ENCODE data around the gene LATS2. TPM values are rescaled to one million over a fixed set of nuclear protein-coding genes. Genes with fewer than 3 reads are reported as not detected.
A peak's percentile ranks its signal among the peaks of the same experiment; 100 is the strongest.

LATS2 gene
- total RNA-seq, result 15.0 TPM

DNA sequence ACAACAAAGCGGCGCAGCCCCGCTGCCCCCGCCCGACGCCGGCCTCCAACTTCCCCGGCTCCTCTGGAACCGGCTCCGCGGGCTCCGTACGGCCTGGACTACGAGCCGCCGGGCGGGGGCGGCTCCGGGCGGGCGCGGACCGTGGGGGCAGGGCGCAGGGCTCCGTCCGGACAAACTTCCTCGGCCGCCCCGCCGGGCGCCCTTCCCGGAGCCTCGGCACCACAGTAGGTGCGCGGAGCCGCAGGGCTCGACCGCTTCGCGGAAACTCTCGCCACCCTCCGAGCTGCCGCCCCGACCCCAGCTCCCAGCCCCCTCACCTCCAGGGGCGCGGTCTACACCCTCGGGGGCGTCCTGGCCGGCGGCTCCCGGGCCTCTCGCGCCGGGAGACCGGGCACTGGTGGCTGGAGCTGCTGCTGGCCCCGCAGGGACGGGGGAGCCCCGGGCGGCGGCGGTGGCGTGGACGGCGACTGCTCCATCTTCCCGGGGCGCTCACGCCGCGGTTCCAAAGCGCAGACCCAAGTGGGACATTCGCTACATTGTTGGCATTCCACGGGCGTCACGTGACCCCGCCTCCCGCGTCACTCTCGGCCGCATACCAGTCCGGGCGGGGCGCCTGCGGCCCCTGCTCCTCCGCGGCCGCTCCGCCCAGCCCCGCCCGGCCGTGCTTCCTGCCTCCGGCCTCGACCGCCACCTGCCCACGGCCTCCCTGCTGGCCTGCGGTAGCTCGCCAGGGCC lies at the start of gene LATS2:
Gene LATS2 (minus strand): TSS at position 558 of the 735 bp plus-strand sequence. CDS start 15,560 bp downstream, outside the sequence.
- Histone ChIP-seq H3K4me1 (ENCODE audit: insufficient read depth, low read length) (peaks cover 28% of the 10 kb centered on the region), H3K4me3 (ENCODE audit: low read length) (peak within 1 kb of the TSS; percentile 81), H3K27me3 (ENCODE audit: insufficient read depth, low read length) (no peaks in the 10 kb centered on the region), H3K9me3 (ENCODE audit: low read depth, low read length) (no peaks in the 10 kb centered on the region)

- H3K9me3 ChIP-seq (ENCODE audit: low read depth, low read length), result no peaks in the 10 kb centered on the region
- no peaks in the 10 kb centered on the region for H3K4me1 ChIP-seq (ENCODE audit: insufficient read depth, low read length)
- H3K27me3 ChIP-seq (ENCODE audit: insufficient read depth, low read length), result no peaks in the 10 kb centered on the region
- H3K4me3 ChIP-seq (ENCODE audit: low read length), result no peak overlapping the region
These were observed 47.8 kb upstream of the LATS2 start for GRCh38 chr13:21109168-21109567.

DNA sequence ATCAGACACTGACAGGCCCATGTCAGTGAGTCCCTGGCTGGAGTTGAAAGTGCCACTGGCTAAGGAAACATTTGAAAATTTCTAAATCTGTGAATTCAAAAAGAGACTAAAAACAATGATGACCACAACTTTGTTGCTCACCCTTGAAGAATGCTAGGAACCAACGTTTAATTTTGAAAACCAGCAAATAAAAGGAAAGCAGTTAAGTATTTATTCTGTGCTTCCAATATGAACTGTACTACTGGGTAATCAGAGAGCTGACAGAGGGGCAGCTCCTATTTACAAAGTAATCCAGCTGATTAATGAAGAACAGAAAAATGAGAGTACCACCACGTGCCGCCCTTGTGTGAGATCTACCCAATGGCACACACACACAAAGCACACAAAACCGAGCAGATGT lies 44.7 kb upstream of the LATS2 start:
- Histone ChIP-seq H3K4me1 (ENCODE audit: insufficient read depth, low read length) (no peaks in the 10 kb centered on the region), H3K27me3 (ENCODE audit: insufficient read depth, low read length) (no peaks in the 10 kb centered on the region), H3K9me3 (ENCODE audit: low read depth, low read length) (no peaks in the 10 kb centered on the region), H3K4me3 (ENCODE audit: low read length) (no peak overlapping the region)

- Histone ChIP-seq H3K4me1 (ENCODE audit: insufficient read depth, low read length) (no peaks in the 10 kb centered on the region), H3K4me3 (ENCODE audit: low read length) (no peak overlapping the region), H3K9me3 (ENCODE audit: low read depth, low read length) (no peaks in the 10 kb centered on the region), H3K27me3 (ENCODE audit: insufficient read depth, low read length) (no peaks in the 10 kb centered on the region)
These were observed 43.0 kb upstream of the LATS2 start for GRCh38 chr13:21104199-21105019.

- Histone ChIP-seq H3K4me3 (ENCODE audit: low read length) (no peak overlapping the region), H3K4me1 (ENCODE audit: insufficient read depth, low read length) (no peaks in the 10 kb centered on the region), H3K27me3 (ENCODE audit: insufficient read depth, low read length) (no peaks in the 10 kb centered on the region), H3K9me3 (ENCODE audit: low read depth, low read length) (no peaks in the 10 kb centered on the region)
These were observed 40.6 kb upstream of the LATS2 start for GRCh38 chr13:21101865-21102576.

GRCh38 chr13:21100994-21101757 lies 39.8 kb upstream of the LATS2 start:
- no peaks in the 10 kb centered on the region for H3K9me3 ChIP-seq (ENCODE audit: low read depth, low read length)
- no peaks in the 10 kb centered on the region for H3K4me1 ChIP-seq (ENCODE audit: insufficient read depth, low read length)
- no peak overlapping the region for H3K4me3 ChIP-seq (ENCODE audit: low read length)
- no peaks in the 10 kb centered on the region for H3K27me3 ChIP-seq (ENCODE audit: insufficient read depth, low read length)

DNA sequence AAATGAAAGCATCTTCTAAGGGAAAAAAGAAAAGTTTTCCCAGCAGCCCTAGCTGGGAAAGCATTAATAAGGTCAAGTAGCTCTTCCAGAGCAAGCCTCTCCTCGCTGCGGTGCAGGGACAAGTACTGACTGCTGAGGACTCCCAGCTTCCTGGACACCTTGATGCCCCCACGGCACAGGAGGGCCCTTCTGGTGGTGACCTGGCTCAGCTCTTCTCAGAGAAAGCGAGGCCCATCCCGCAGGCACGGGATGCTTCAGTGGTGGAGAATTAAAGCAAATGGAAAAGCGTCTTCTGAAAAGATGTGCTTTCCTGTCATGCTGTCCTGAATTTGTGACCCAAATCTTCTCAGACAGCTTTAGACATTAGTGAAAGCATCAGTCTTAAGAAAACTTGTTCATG lies 38.8 kb upstream of the LATS2 start:
- Histone ChIP-seq H3K4me1 (ENCODE audit: insufficient read depth, low read length) (no peaks in the 10 kb centered on the region), H3K9me3 (ENCODE audit: low read depth, low read length) (no peaks in the 10 kb centered on the region), H3K27me3 (ENCODE audit: insufficient read depth, low read length) (no peaks in the 10 kb centered on the region), H3K4me3 (ENCODE audit: low read length) (no peak overlapping the region)

DNA sequence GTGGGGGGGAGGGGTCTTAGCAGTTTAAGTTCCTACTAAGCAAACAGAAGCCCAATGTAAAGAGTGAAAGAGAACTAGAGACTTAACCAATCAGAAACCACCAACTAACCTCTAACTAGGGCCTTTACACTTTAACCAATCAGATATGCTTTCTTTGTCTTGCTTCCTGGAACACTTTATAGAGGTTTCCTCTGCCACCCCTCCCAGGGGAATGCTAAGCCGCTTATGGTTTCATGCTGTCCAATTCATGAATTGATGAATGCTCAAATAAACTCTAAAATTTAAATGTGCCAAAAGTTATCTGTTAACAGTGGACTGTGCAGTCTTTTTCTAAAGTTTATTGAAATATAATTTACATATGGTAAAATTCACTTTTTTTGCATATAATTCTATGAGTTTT lies 33.9 kb upstream of the LATS2 start:
- no peak overlapping the region for H3K4me3 ChIP-seq (ENCODE audit: low read length)
- H3K9me3 ChIP-seq (ENCODE audit: low read depth, low read length), result no peaks in the 10 kb centered on the region
- H3K4me1 ChIP-seq (ENCODE audit: insufficient read depth, low read length), result no peaks in the 10 kb centered on the region
- H3K27me3 ChIP-seq (ENCODE audit: insufficient read depth, low read length), result no peaks in the 10 kb centered on the region

DNA sequence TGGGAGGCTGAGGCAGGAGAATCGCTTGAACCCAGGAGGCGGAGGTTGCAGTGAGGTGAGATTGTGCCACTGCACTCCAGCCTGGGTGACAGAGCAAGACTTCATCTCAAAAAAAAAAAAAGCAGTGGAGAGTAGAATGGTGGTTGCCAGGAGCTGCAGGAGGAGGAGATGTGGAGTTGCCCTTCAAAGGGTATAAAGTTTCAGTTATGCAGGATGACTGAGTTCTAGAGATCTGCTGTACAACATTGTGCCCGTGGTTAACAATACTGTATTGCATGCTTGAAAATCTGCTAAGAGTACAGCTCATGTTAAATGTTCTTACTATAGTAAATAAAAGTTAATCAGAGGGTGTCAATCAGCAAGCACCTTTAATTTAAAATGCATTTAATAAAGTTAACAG lies 28.4 kb upstream of the LATS2 start:
- H3K27me3 ChIP-seq (ENCODE audit: insufficient read depth, low read length), result no peaks in the 10 kb centered on the region
- no peaks in the 10 kb centered on the region for H3K4me1 ChIP-seq (ENCODE audit: insufficient read depth, low read length)
- no peak overlapping the region for H3K4me3 ChIP-seq (ENCODE audit: low read length)
- no peaks in the 10 kb centered on the region for H3K9me3 ChIP-seq (ENCODE audit: low read depth, low read length)

DNA sequence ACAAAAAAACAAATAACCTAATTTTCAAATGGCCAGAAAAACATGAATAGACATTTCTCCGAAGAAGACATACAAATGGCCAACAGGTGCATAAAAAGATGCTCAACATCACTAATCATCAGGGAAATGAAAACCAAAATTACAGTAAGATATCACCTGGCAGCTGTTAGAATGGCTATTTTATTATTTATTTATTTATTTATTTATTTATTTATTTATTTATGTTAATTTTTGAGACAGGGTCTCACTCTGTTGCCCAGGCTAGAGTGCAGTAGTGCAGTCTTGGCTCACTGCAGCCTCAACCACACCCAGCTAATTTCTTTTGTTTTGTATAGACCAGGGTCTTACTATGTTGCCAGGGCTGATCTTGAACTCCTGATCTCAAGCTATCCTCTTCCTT lies 27.1 kb upstream of the LATS2 start:
- H3K9me3 ChIP-seq (ENCODE audit: low read depth, low read length), result no peaks in the 10 kb centered on the region
- H3K4me3 ChIP-seq (ENCODE audit: low read length), result no peak overlapping the region
- H3K27me3 ChIP-seq (ENCODE audit: insufficient read depth, low read length), result no peaks in the 10 kb centered on the region
- H3K4me1 ChIP-seq (ENCODE audit: insufficient read depth, low read length), result no peaks in the 10 kb centered on the region

GRCh38 chr13:21086929-21087328 lies 25.5 kb upstream of the LATS2 start:
- Histone ChIP-seq H3K4me3 (ENCODE audit: low read length) (no peak overlapping the region), H3K9me3 (ENCODE audit: low read depth, low read length) (no peaks in the 10 kb centered on the region), H3K4me1 (ENCODE audit: insufficient read depth, low read length) (no peaks in the 10 kb centered on the region), H3K27me3 (ENCODE audit: insufficient read depth, low read length) (no peaks in the 10 kb centered on the region)

GRCh38 chr13:21081926-21082325 lies 20.5 kb upstream of the LATS2 start:
- Histone ChIP-seq H3K4me1 (ENCODE audit: insufficient read depth, low read length) (peaks cover 8% of the 10 kb centered on the region), H3K27me3 (ENCODE audit: insufficient read depth, low read length) (no peaks in the 10 kb centered on the region), H3K4me3 (ENCODE audit: low read length) (no peak overlapping the region), H3K9me3 (ENCODE audit: low read depth, low read length) (no peaks in the 10 kb centered on the region)

DNA sequence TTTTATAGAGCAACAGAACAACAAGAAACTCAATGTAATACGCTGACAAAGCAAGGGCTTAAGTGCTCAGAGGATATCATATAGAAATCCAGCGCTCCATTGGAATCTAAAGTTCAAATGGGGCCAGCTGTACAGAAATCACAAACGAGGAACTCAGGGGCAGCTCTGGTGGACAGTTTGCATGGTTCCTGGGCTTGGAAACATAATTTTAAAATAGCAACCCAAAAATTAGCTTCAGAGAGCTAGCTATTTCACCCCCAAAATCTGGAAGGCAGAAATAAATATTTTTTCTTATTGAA lies 19.2 kb upstream of the LATS2 start:
- Histone ChIP-seq H3K9me3 (ENCODE audit: low read depth, low read length) (no peaks in the 10 kb centered on the region), H3K4me3 (ENCODE audit: low read length) (no peak overlapping the region), H3K4me1 (ENCODE audit: insufficient read depth, low read length) (peaks cover 8% of the 10 kb centered on the region), H3K27me3 (ENCODE audit: insufficient read depth, low read length) (no peaks in the 10 kb centered on the region)

DNA sequence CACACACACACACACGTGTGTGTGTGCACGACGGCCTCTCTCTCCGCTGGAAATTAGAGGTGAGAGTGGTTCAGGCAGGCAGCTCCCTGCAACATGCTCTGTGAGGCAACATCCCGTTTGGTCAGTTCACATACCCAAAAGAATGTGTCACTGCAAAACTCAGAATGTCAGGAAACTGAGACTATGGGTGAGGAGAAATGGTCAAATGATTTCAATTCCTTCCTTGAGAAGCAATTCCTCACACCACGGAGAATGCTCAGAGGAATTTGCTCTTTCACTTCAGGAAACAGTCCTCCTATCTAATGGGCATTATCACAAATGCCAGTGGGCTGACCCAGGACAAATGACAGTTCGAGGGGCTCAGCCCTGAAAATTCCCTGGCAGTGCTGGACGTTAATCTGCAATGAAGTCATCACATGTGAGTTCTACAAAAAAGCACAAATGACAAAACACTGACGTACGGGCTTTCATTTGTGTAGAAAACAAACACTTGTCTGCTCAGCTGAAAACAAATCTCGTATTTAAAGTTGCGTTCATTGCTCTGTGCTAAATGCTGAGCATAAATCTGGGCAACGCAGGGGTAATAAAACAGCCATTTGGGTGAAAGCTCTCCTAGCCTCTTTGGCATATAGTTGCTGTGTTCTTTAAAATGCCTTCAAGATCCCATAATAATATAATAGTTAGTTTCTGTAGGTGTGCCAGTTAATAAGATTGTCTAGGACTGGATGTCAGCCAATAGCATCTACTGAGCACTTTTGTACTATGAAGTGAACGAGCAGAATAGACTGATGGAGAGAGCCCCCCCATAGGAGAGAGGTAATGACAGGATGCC lies 18.6 kb upstream of the LATS2 start:
- peaks cover 14% of the 10 kb centered on the region for H3K4me1 ChIP-seq (ENCODE audit: insufficient read depth, low read length)
- H3K9me3 ChIP-seq (ENCODE audit: low read depth, low read length), result no peaks in the 10 kb centered on the region
- H3K27me3 ChIP-seq (ENCODE audit: insufficient read depth, low read length), result no peaks in the 10 kb centered on the region
- no peak overlapping the region for H3K4me3 ChIP-seq (ENCODE audit: low read length)
